Keratinocyte (primary cell): ENCODE data around the gene ZNF804B.

Experiments
- EZH2 ChIP-seq: IDR thresholded peaks from one replicate; pipeline ENCODE4 v1.6.1; 2012; ENCODE audit warnings: inconsistent platforms, mild to moderate bottlenecking, low read length, moderate library complexity
- TF ChIP-seq, protein P1 (sequence below), 3 experiments: IDR thresholded peaks in 1 of 3; conservative IDR thresholded peaks in 1 of 3; optimal IDR thresholded peaks in 1 of 3; 2 replicates in 2 of 3; 3 replicates in 1 of 3; pipeline versions ENCODE3 to v1.5.1; 2011; ENCODE audit warnings: low read length in 3 of 3, mild to moderate bottlenecking in 3 of 3, moderate library complexity in 2 of 3, control low read depth in 1 of 3, inconsistent platforms in 1 of 3; ENCODE audit not compliant: insufficient read depth in 2 of 3; ENCODE audit errors: extremely low read depth in 1 of 3

DNA sequence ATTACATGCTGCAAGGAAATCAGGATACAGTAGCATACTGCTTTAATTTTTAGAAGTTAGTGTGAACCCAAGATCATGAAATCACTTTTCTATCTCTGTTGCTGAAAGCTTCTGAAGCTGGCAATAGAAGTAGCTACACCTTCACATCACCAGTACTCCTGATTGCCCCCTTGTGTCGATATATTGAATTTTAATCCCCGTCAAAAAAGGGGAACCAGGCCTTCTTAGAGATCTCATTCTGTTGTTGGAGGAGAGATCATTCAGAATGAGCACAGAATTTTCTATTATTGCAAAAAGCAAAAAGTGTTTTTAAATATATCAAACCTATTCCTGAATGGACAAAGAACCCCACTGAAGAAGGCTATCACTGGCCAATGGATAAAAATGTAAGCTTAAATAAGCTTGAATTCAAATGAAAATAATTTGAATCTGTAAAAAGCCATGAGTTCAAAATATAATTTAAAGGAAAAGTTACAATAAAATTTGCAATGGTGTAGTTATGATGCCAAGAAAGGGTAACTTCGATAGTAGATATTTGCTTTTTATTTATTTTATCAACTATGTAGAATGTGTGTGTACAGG, 75.7 kb downstream of the ZNF804B start:
- TF ChIP-seq, protein P1, sequence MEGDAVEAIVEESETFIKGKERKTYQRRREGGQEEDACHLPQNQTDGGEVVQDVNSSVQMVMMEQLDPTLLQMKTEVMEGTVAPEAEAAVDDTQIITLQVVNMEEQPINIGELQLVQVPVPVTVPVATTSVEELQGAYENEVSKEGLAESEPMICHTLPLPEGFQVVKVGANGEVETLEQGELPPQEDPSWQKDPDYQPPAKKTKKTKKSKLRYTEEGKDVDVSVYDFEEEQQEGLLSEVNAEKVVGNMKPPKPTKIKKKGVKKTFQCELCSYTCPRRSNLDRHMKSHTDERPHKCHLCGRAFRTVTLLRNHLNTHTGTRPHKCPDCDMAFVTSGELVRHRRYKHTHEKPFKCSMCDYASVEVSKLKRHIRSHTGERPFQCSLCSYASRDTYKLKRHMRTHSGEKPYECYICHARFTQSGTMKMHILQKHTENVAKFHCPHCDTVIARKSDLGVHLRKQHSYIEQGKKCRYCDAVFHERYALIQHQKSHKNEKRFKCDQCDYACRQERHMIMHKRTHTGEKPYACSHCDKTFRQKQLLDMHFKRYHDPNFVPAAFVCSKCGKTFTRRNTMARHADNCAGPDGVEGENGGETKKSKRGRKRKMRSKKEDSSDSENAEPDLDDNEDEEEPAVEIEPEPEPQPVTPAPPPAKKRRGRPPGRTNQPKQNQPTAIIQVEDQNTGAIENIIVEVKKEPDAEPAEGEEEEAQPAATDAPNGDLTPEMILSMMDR (optimal IDR thresholded peaks at IDR 0.05 in 1 of 3, IDR thresholded peaks at IDR 0.05 in 1 of 3, conservative IDR thresholded peaks at IDR 0.05 in 1 of 3; ENCODE audit: extremely low read depth in 1 of 3, insufficient read depth in 2 of 3, low read length in 3 of 3): peak; percentile 39 to 46 (median 39)
- no peak for TF ChIP-seq EZH2
